Measurements from ENCODE around the gene ZBTB16.

The ZBTB16 gene

DNA sequence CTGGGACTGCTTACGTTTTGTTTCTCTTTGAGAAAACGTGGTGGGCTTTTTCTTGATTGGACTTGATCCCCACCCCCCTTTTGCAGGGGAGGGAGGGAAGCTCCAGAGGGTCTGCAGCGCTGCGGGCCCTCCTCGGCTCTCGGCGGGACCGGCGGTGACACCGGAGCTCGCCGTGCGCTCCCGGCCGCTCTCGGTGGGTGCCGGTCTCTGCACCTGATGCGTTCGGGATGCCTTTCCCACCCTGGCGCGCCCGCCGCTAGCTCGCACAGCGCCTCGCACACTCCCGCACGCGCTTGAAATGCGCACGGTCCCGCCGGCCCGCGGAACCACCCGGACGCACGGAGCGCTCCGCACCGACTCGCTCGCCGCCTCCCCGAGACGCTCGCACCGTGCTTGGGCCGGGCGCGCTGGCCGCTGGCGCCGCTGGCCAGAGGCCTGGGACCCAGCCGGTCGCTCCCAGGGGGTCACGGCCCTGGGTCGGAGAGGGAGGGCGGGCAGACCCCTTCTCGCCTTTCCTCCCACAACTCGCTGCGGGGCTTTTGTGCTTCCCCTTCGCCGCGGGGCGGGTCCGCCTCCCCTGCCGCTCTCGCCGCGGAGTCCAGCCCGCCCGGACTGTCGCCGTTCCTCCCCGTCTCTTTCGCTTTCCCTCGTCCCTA is 1.0 kb downstream of the ZBTB16 start:
- no peak overlapping the region for H3K4me3 ChIP-seq (ENCODE audit: low read depth in 1 of 2, low read length in 2 of 2)
- H3K27me3 ChIP-seq (ENCODE audit: insufficient read depth, low read length, poor library complexity), result peaks cover 8% of the 10 kb centered on the region
- no peaks in the 10 kb centered on the region for H3K79me2 ChIP-seq (ENCODE audit: insufficient read depth, low read length)
- H3K36me3 ChIP-seq (ENCODE audit: insufficient read depth, low read length), result no peaks in the 10 kb centered on the region
- no peak overlapping the region for H2AFZ ChIP-seq (ENCODE audit: low read depth, low read length)
- H3K9me3 ChIP-seq (ENCODE audit: insufficient read depth, low read length, severe bottlenecking), result no peaks in the 10 kb centered on the region
- H3K4me2 ChIP-seq (ENCODE audit: insufficient read depth, low read length), result no peak overlapping the region
- H3K9ac ChIP-seq (ENCODE audit: low read depth, low read length), result no peak overlapping the region
- DNase-seq, result no peak
- ATAC-seq (ENCODE audit: insufficient read depth, low read depth), result no peak
- TF ChIP-seq, protein P1, sequence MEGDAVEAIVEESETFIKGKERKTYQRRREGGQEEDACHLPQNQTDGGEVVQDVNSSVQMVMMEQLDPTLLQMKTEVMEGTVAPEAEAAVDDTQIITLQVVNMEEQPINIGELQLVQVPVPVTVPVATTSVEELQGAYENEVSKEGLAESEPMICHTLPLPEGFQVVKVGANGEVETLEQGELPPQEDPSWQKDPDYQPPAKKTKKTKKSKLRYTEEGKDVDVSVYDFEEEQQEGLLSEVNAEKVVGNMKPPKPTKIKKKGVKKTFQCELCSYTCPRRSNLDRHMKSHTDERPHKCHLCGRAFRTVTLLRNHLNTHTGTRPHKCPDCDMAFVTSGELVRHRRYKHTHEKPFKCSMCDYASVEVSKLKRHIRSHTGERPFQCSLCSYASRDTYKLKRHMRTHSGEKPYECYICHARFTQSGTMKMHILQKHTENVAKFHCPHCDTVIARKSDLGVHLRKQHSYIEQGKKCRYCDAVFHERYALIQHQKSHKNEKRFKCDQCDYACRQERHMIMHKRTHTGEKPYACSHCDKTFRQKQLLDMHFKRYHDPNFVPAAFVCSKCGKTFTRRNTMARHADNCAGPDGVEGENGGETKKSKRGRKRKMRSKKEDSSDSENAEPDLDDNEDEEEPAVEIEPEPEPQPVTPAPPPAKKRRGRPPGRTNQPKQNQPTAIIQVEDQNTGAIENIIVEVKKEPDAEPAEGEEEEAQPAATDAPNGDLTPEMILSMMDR (IDR thresholded peaks at IDR 0.05; ENCODE audit: borderline replicate concordance, extremely low read depth, low read length, poor library complexity, severe bottlenecking), result no peak
- TF ChIP-seq EZH2 (IDR thresholded peaks at IDR 0.05; ENCODE audit: borderline replicate concordance, low read depth, low read length, severe bottlenecking), result no peak
- no peak overlapping the region for H3K27ac ChIP-seq (ENCODE audit: low read length)
- H4K20me1 ChIP-seq (ENCODE audit: insufficient read depth, low read length), result no peaks in the 10 kb centered on the region
- H3K4me1 ChIP-seq (ENCODE audit: insufficient read depth, low read length), result no peaks in the 10 kb centered on the region

DNA sequence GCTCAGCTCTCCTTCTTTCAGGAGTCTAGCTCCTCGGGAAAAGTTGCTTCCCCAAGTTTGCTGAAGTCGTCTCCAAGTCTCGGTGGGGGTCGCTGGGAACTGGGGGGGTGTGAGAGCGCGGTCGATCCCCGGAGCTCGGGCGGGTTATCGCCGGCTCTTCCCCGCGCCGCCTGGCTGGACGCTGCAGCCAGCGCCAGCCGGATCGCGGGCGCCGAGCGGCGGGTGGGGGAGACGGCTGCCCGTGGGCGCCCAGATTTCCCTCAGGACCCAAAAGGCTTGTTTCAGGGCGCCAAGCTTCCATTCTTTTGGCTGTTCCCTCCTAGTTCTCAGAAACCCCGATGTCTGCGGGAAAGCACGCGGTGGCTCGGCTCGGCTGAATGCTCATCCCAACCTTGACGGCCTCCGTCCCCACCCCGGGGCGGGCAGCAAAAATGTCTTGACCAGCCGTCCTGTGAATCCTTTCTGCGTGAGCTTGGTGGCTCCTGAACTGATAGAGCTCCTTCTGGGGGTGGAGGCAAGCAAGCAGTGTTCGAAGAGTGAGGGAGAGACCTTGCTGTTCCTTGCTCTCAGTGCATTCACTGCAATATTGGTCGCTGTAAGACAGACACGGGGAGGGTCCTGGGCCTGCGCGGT is 1.7 kb downstream of the ZBTB16 start:
- H2AFZ ChIP-seq (ENCODE audit: low read depth, low read length), result no peak overlapping the region

DNA sequence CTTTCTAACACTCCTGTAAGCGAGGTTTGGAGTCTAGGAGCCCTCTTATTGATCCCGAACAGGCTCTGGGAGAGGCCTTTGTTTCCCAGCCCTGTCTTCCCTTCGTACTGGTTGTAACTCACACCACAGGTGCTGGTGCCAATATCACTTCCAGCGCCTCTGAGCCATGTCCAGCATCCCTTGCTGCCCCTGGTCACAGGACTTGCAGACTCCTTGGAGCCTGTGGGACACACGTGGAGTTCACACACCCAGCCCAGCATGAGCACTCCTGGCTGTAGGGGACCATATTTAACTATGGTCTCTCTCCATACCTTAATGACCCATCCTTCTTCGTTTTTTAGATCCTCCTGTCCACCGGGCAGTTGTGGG is 2.2 kb downstream of the ZBTB16 start:
- no peak overlapping the region for H2AFZ ChIP-seq (ENCODE audit: low read depth, low read length)
- H3K27me3 ChIP-seq (ENCODE audit: insufficient read depth, low read length, poor library complexity), result peaks cover 7% of the 10 kb centered on the region

More for the DNA sequence above, 1.7 kb downstream of the ZBTB16 start:
- no peaks in the 10 kb centered on the region for H3K36me3 ChIP-seq (ENCODE audit: insufficient read depth, low read length)
- H3K4me2 ChIP-seq (ENCODE audit: insufficient read depth, low read length), result no peak overlapping the region
- ATAC-seq (ENCODE audit: insufficient read depth, low read depth), result no peak
- H3K9me3 ChIP-seq (ENCODE audit: insufficient read depth, low read length, severe bottlenecking), result no peaks in the 10 kb centered on the region
- H3K27ac ChIP-seq (ENCODE audit: low read length), result no peak overlapping the region
- TF ChIP-seq EZH2 (IDR thresholded peaks at IDR 0.05; ENCODE audit: borderline replicate concordance, low read depth, low read length, severe bottlenecking), result no peak
- TF ChIP-seq, protein P1 (IDR thresholded peaks at IDR 0.05; ENCODE audit: borderline replicate concordance, extremely low read depth, low read length, poor library complexity, severe bottlenecking), result no peak
- H3K4me1 ChIP-seq (ENCODE audit: insufficient read depth, low read length), result no peaks in the 10 kb centered on the region
- H3K27me3 ChIP-seq (ENCODE audit: insufficient read depth, low read length, poor library complexity), result peaks cover 8% of the 10 kb centered on the region
- no peaks in the 10 kb centered on the region for H4K20me1 ChIP-seq (ENCODE audit: insufficient read depth, low read length)
- no peak overlapping the region for H3K9ac ChIP-seq (ENCODE audit: low read depth, low read length)
- H3K79me2 ChIP-seq (ENCODE audit: insufficient read depth, low read length), result no peaks in the 10 kb centered on the region
- no peak overlapping the region for H3K4me3 ChIP-seq (ENCODE audit: low read depth in 1 of 2, low read length in 2 of 2)
- no peak for DNase-seq

More for the DNA sequence above, 2.2 kb downstream of the ZBTB16 start:
- H3K27ac ChIP-seq (ENCODE audit: low read length), result no peak overlapping the region
- no peaks in the 10 kb centered on the region for H3K36me3 ChIP-seq (ENCODE audit: insufficient read depth, low read length)
- TF ChIP-seq, protein P1 (IDR thresholded peaks at IDR 0.05; ENCODE audit: borderline replicate concordance, extremely low read depth, low read length, poor library complexity, severe bottlenecking), result no peak
- no peak for TF ChIP-seq EZH2 (IDR thresholded peaks at IDR 0.05; ENCODE audit: borderline replicate concordance, low read depth, low read length, severe bottlenecking)
- H3K4me3 ChIP-seq (ENCODE audit: low read depth in 1 of 2, low read length in 2 of 2), result no peak overlapping the region
- H3K4me1 ChIP-seq (ENCODE audit: insufficient read depth, low read length), result no peaks in the 10 kb centered on the region
- H4K20me1 ChIP-seq (ENCODE audit: insufficient read depth, low read length), result no peaks in the 10 kb centered on the region
- DNase-seq (no peak), ATAC-seq (ENCODE audit: insufficient read depth, low read depth) (no peak)
- no peak overlapping the region for H3K4me2 ChIP-seq (ENCODE audit: insufficient read depth, low read length)
- no peaks in the 10 kb centered on the region for H3K9me3 ChIP-seq (ENCODE audit: insufficient read depth, low read length, severe bottlenecking)
- no peaks in the 10 kb centered on the region for H3K79me2 ChIP-seq (ENCODE audit: insufficient read depth, low read length)
- no peak overlapping the region for H3K9ac ChIP-seq (ENCODE audit: low read depth, low read length)

All from DND-41 (cell line).